H9 (cell line): ENCODE results near the gene RELA. TPM values are rescaled to one million over a fixed set of nuclear protein-coding genes. Genes with fewer than 3 reads are reported as not detected.

Experiments
- DNase-seq: peaks from one replicate; pipeline ENCODE4 v3.0.0-alpha.2; 2017
- H2AFZ ChIP-seq: one replicate; pipeline ENCODE4 v1.6.1; 2013; ENCODE audit warnings: mild to moderate bottlenecking, low read length, control low read depth, moderate library complexity
- H2AK5ac ChIP-seq: 2 replicates; pipeline ENCODE4 v1.6.1; 2013; ENCODE audit warnings: low read length, control low read depth, mixed read lengths; ENCODE audit not compliant: insufficient read length
- H2BK120ac ChIP-seq: one replicate; pipeline ENCODE4 v1.6.1; 2013; ENCODE audit warnings: low read depth, mild to moderate bottlenecking, low read length, control low read depth, inconsistent platforms; ENCODE audit not compliant: poor library complexity, severe bottlenecking
- H2BK12ac ChIP-seq: 2 replicates; pipeline ENCODE4 v1.6.1; 2013; ENCODE audit warnings: low read length, control low read depth, mixed read lengths, low read depth; ENCODE audit not compliant: insufficient read length
- H2BK15ac ChIP-seq: 2 replicates; pipeline ENCODE4 v1.6.1; 2013; ENCODE audit warnings: low read depth, low read length, control low read depth
- H2BK20ac ChIP-seq: one replicate; pipeline ENCODE4 v1.6.1; 2013; ENCODE audit warnings: low read depth, mild to moderate bottlenecking, low read length, control low read depth, inconsistent platforms; ENCODE audit not compliant: poor library complexity, severe bottlenecking
- H2BK5ac ChIP-seq: 2 replicates; pipeline ENCODE4 v1.6.1; 2013; ENCODE audit warnings: low read length, control low read depth, mixed read lengths; ENCODE audit not compliant: insufficient read length
- H3K14ac ChIP-seq: 2 replicates; pipeline ENCODE4 v1.6.1; 2013; ENCODE audit warnings: low read length, control low read depth; ENCODE audit not compliant: insufficient read depth
- H3K18ac ChIP-seq: 2 replicates; pipeline ENCODE4 v1.6.1; 2013; ENCODE audit warnings: low read depth, mild to moderate bottlenecking, mixed read lengths, low read length, control low read depth; ENCODE audit not compliant: insufficient read length
- H3K23ac ChIP-seq: 2 replicates; pipeline ENCODE4 v1.6.1; 2013; ENCODE audit warnings: low read length, control low read depth, mixed read lengths, low read depth; ENCODE audit not compliant: insufficient read length
- H3K23me2 ChIP-seq: 2 replicates; pipeline ENCODE4 v1.6.1; 2013; ENCODE audit warnings: low read depth, mild to moderate bottlenecking, mixed read lengths, low read length, control low read depth; ENCODE audit not compliant: insufficient read length, poor library complexity, severe bottlenecking
- H3K27ac ChIP-seq: 2 replicates; pipeline ENCODE4 v1.5.1; 2013; ENCODE audit warnings: low read length, control low read depth, mixed read lengths, low read depth; ENCODE audit not compliant: insufficient read length
- H3K27me3 ChIP-seq: 2 replicates; pipeline ENCODE4 v1.6.1; 2013; ENCODE audit warnings: low read length, control low read depth, inconsistent platforms; ENCODE audit not compliant: insufficient read depth
- H3K4ac ChIP-seq: 2 replicates; pipeline ENCODE4 v1.6.1; 2013; ENCODE audit warnings: low read depth, mild to moderate bottlenecking, control low read depth, inconsistent platforms, low read length, moderate library complexity
- H3K4me1 ChIP-seq: 2 replicates; pipeline ENCODE4 v1.6.1; 2013; ENCODE audit warnings: low read length, control low read depth, inconsistent platforms; ENCODE audit not compliant: insufficient read depth
- H3K4me2 ChIP-seq: 2 replicates; pipeline ENCODE4 v1.6.1; 2013; ENCODE audit warnings: low read length, control low read depth, mixed read lengths; ENCODE audit not compliant: insufficient read length, insufficient read depth
- H3K56ac ChIP-seq: 2 replicates; pipeline ENCODE4 v1.6.1; 2013; ENCODE audit warnings: low read depth, mild to moderate bottlenecking, mixed read lengths, low read length, control low read depth; ENCODE audit not compliant: insufficient read length
- H3K79me1 ChIP-seq: 2 replicates; pipeline ENCODE4 v1.6.1; 2013; ENCODE audit warnings: low read depth, mild to moderate bottlenecking, moderate library complexity, low read length, control low read depth, inconsistent platforms; ENCODE audit not compliant: insufficient read depth, poor library complexity, severe bottlenecking
- H3K79me2 ChIP-seq: 2 replicates; pipeline ENCODE4 v1.6.1; 2013; ENCODE audit warnings: low read length, control low read depth, inconsistent platforms; ENCODE audit not compliant: insufficient read depth
- H3K9ac ChIP-seq: 2 replicates; pipeline ENCODE4 v1.6.1; 2013; ENCODE audit warnings: low read length, control low read depth, mixed read lengths; ENCODE audit not compliant: insufficient read length; ENCODE audit errors: extremely low read depth
- H3K9me3 ChIP-seq: one replicate; pipeline ENCODE4 v1.6.1; 2013; ENCODE audit warnings: low read depth, low read length, inconsistent platforms; ENCODE audit not compliant: control insufficient read depth
- H3T11ph ChIP-seq: one replicate; pipeline ENCODE4 v1.6.1; 2013; ENCODE audit warnings: mild to moderate bottlenecking, low read length, control low read depth, inconsistent platforms
- H4K20me1 ChIP-seq: one replicate; pipeline ENCODE4 v1.6.1; 2013; ENCODE audit not compliant: control insufficient read depth, insufficient read length, insufficient read depth
- H4K5ac ChIP-seq: 2 replicates; pipeline ENCODE4 v1.6.1; 2013; ENCODE audit warnings: low read depth, mild to moderate bottlenecking, mixed read lengths, low read length, control low read depth; ENCODE audit not compliant: insufficient read length
- H4K8ac ChIP-seq: replicated peaks from 2 replicates; pipeline ENCODE4 v1.6.1; 2013; ENCODE audit warnings: low read length, control low read depth, mixed read lengths, low read depth; ENCODE audit not compliant: insufficient read length
- H4K91ac ChIP-seq: 2 replicates; pipeline ENCODE4 v1.6.1; 2013; ENCODE audit warnings: low read depth, mild to moderate bottlenecking, moderate library complexity, mixed read lengths, low read length, control low read depth; ENCODE audit not compliant: insufficient read length
- H3K27ac Mint-ChIP-seq, 3 experiments: 2 replicates in 2 of 3; 3 replicates in 1 of 3; pipeline ENCODE4 v1.8.0; 2020 to 2021; ENCODE audit warnings: mixed read lengths in 3 of 3, mild to moderate bottlenecking in 1 of 3, moderate library complexity in 1 of 3
- H3K27me3 Mint-ChIP-seq: 2 replicates; pipeline ENCODE4 v1.8.0; 2021; ENCODE audit warnings: low read depth, mild to moderate bottlenecking, moderate library complexity, mixed read lengths
- H3K36me3 Mint-ChIP-seq, 3 experiments: 2 replicates in 2 of 3; 3 replicates in 1 of 3; pipeline ENCODE4 v1.8.0; 2020 to 2021; ENCODE audit warnings: low read depth in 3 of 3, mixed read lengths in 3 of 3; ENCODE audit not compliant: insufficient read depth in 1 of 3
- H3K4me1 Mint-ChIP-seq, 2 experiments: 2 replicates each; pipeline ENCODE4 v1.8.0; 2020; ENCODE audit warnings: mixed read lengths in 2 of 2
- H3K4me3 Mint-ChIP-seq, 2 experiments: 2 replicates in 1 of 2; 3 replicates in 1 of 2; pipeline ENCODE4 v1.8.0; 2020 to 2021; ENCODE audit warnings: mild to moderate bottlenecking in 2 of 2, mixed read lengths in 2 of 2, moderate library complexity in 1 of 2
- H3K9me3 Mint-ChIP-seq, 2 experiments: 2 replicates in 1 of 2; 3 replicates in 1 of 2; pipeline ENCODE4 v1.8.0; 2020; ENCODE audit warnings: mild to moderate bottlenecking in 2 of 2, mixed read lengths in 2 of 2, moderate library complexity in 1 of 2
- WGBS: extraction: QIAGEN DNeasy Blood & Tissue Kit; methylation state at CpG from one replicate; pipeline ENCODE4 v1.1.7; 2013; ENCODE audit warnings: missing lambda C conversion rate, low lambda C conversion rate, mixed read lengths; ENCODE audit not compliant: insufficient read length; ENCODE audit errors: extremely low coverage; 5-methylcytosine and 5-hydroxymethylcytosine counted together
- microRNA-seq: library from miRNA; unstranded; fragments of <30 nt; microRNA quantifications from one replicate; pipeline ENCODE4, GENCODE V29; 2020; ENCODE audit warnings: borderline microRNAs expressed
- total RNA-seq: library from RNA; stranded (reverse); gene quantifications from 2 replicates; pipeline ENCODE4 v1.2.1, GENCODE V29; 2021
- TF ChIP-seq, protein P1 (sequence below): fragments of 200-600 bp; sonication (generic); conservative IDR thresholded peaks from 3 replicates; pipeline ENCODE4 v1.8.0; 2021; ENCODE audit warnings: antibody characterized with exemption, mild to moderate bottlenecking

The RELA gene
- total RNA-seq, 1 experiment from 2014 or later = 48.8 TPM

- Histone ChIP-seq H3K4ac (no peak overlapping the region), H3K9ac (no peak overlapping the region), H3K79me2 (no peaks in the 10 kb centered on the region), H3K9me3 (no peaks in the 10 kb centered on the region), H3K14ac (no peak overlapping the region), H3K56ac (no peak overlapping the region), H2AK5ac (no peak overlapping the region), H3K4me2 (no peak overlapping the region), H4K91ac (no peak overlapping the region), H3K18ac (no peak overlapping the region), H3K79me1 (no peaks in the 10 kb centered on the region), H2BK12ac (no peak overlapping the region), H4K20me1 (no peaks in the 10 kb centered on the region), H4K8ac (no peak overlapping the region), H3T11ph (no peak overlapping the region), H2BK20ac (no peak overlapping the region), H3K27me3 (no peaks in the 10 kb centered on the region), H3K27ac (no peak overlapping the region), H3K23me2 (peaks cover 8% of the 10 kb centered on the region), H2BK120ac (no peak overlapping the region), H4K5ac (no peak overlapping the region), H2AFZ (no peak overlapping the region), H2BK15ac (no peak overlapping the region), H2BK5ac (no peak overlapping the region), H3K23ac (no peak overlapping the region), H3K4me1 (no peaks in the 10 kb centered on the region)
- no peak for DNase-seq
- TF ChIP-seq, protein P1, sequence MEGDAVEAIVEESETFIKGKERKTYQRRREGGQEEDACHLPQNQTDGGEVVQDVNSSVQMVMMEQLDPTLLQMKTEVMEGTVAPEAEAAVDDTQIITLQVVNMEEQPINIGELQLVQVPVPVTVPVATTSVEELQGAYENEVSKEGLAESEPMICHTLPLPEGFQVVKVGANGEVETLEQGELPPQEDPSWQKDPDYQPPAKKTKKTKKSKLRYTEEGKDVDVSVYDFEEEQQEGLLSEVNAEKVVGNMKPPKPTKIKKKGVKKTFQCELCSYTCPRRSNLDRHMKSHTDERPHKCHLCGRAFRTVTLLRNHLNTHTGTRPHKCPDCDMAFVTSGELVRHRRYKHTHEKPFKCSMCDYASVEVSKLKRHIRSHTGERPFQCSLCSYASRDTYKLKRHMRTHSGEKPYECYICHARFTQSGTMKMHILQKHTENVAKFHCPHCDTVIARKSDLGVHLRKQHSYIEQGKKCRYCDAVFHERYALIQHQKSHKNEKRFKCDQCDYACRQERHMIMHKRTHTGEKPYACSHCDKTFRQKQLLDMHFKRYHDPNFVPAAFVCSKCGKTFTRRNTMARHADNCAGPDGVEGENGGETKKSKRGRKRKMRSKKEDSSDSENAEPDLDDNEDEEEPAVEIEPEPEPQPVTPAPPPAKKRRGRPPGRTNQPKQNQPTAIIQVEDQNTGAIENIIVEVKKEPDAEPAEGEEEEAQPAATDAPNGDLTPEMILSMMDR = no peak
- no peak overlapping the region; a peak in 1 of 7 replicates for H3K27ac Mint-ChIP-seq
- peaks cover 6 to 20% of the 10 kb centered on the region in 2 experiments for H3K4me1 Mint-ChIP-seq
- no peak overlapping the region for H3K4me3 Mint-ChIP-seq
- no peaks in the 10 kb centered on the region for H3K9me3 Mint-ChIP-seq
- peaks cover 1% of the 10 kb centered on the region; the same call in 1 of the 2 replicates for H3K27me3 Mint-ChIP-seq
- WGBS = no CpG with 5 or more reads among the region's 1 CpG
- peaks cover 5 to 46% (median 44%) of the 10 kb centered on the region in 3 experiments; a peak in 6 of 7 replicates for H3K36me3 Mint-ChIP-seq
Observed at GRCh38 chr11:65604258-65604657, 58.5 kb downstream of the RELA start.

Small RNA genes lying within 50 kb of the gene (microRNA-seq; reads per million reads assigned to microRNA genes)
- gene MIR4489 = not detected
- not detected for gene MIR4690

Other genes starting within 250 kb of the RELA start
- gene NEAT1, start 240.1 kb downstream of the RELA start, total RNA-seq = 11.1 and 12.7 TPM in 2 replicates
- gene MALAT1, start 163.9 kb downstream of the RELA start, total RNA-seq = 1,700 and 1,934 TPM in 2 replicates
- gene SCYL1, start 137.8 kb downstream of the RELA start, total RNA-seq = 54.7 and 56.0 TPM in 2 replicates
- 10.6 and 12.1 TPM in 2 replicates for gene LTBP3, start 104.6 kb downstream of the RELA start, total RNA-seq
- gene ZNRD2, start 92.4 kb downstream of the RELA start, total RNA-seq = 43.7 and 45.8 TPM in 2 replicates
- gene FAM89B, start 90.4 kb downstream of the RELA start, total RNA-seq = 20.0 and 21.7 TPM in 2 replicates
- 13.8 and 14.5 TPM in 2 replicates for gene EHBP1L1, start 86.9 kb downstream of the RELA start, total RNA-seq
- gene KCNK7, start 67.1 kb downstream of the RELA start, total RNA-seq = 1.8 and 2.8 TPM in 2 replicates
- gene MAP3K11, start 48.7 kb downstream of the RELA start, total RNA-seq = 57.9 and 61.1 TPM in 2 replicates
- gene PCNX3, start 47.1 kb downstream of the RELA start, total RNA-seq = 48.3 and 50.5 TPM in 2 replicates
- gene SIPA1, start 24.8 kb downstream of the RELA start, total RNA-seq = 32.0 and 37.4 TPM in 2 replicates
- gene KAT5, start 49.3 kb upstream of the RELA start, total RNA-seq = 56.7 and 57.4 TPM in 2 replicates
- 53.8 and 57.7 TPM in 2 replicates for gene RNASEH2C, start 57.9 kb upstream of the RELA start, total RNA-seq
- 9.4 and 9.6 TPM in 2 replicates for gene AP5B1, start 118.1 kb upstream of the RELA start, total RNA-seq
- 5.1 and 5.7 TPM in 2 replicates for gene OVOL1, start 124.1 kb upstream of the RELA start, total RNA-seq
- gene SNX32, start 171.0 kb upstream of the RELA start, total RNA-seq = 0.88 and 1.2 TPM in 2 replicates
- gene CFL1, start 195.3 kb upstream of the RELA start, total RNA-seq = 1,107 and 1,147 TPM in 2 replicates
- 45.0 and 49.2 TPM in 2 replicates for gene MUS81, start 197.5 kb upstream of the RELA start, total RNA-seq
- 22.9 and 26.2 TPM in 2 replicates for gene EFEMP2, start 209.9 kb upstream of the RELA start, total RNA-seq
- not detected in 2 replicates for gene CTSW, start 216.9 kb upstream of the RELA start, total RNA-seq
- gene FIBP, start 225.6 kb upstream of the RELA start, total RNA-seq = 86.8 and 87.0 TPM in 2 replicates
- gene CCDC85B, start 227.8 kb upstream of the RELA start, total RNA-seq = 23.3 and 23.4 TPM in 2 replicates
- 33.7 and 36.1 TPM in 2 replicates for gene FOSL1, start 237.5 kb upstream of the RELA start, total RNA-seq